Metanephros (tissue), 2 donors: ENCODE data around the gene CPD. TPM values are rescaled to one million over a fixed set of nuclear protein-coding genes. Genes with fewer than 3 reads are reported as not detected.

Experiments used
- small RNA-seq: library from RNA; depleted of rRNA; stranded (forward); fragments of <200 nt; gene quantifications from one replicate; pipeline ENCODE3, GENCODE V24; 2014; ENCODE audit warnings: low replicate concordance
- total RNA-seq: library from RNA; depleted of rRNA; stranded (reverse); fragments of >200 nt; gene quantifications from one replicate; pipeline ENCODE4 v1.2.3, GENCODE V29; 2014

The CPD gene
- 83.0 TPM for total RNA-seq

GRCh38 chr17:30378825-30379302 lies at the start of gene CPD:
CPD (plus strand) TSS chr17:30378927; CDS start chr17:30378981, 54 bp downstream.

GRCh38 chr17:30333503-30334360 lies 45.0 kb upstream of the CPD start, which contains the start of gene TMIGD1:
TMIGD1 (minus strand) TSS chr17:30334057; CDS start chr17:30332133, 1,924 bp downstream.

GRCh38 chr17:30477083-30477773 lies 98.5 kb downstream of the CPD start, which contains the start of gene GOSR1:
GOSR1 (plus strand) TSS chr17:30477408; CDS start chr17:30477434, 26 bp downstream.

Small RNA genes lying within 50 kb of the gene (small RNA-seq; reads per million reads assigned to genes)
- gene RF00019 (not detected), gene RNU6-990P (not detected)

Other genes with a start within 250 kb of the CPD start
- gene SLC6A4, start 143.2 kb upstream of the CPD start, total RNA-seq = 0.58 TPM
- gene BLMH, start 87.0 kb upstream of the CPD start, total RNA-seq = 61.0 TPM
- gene TMIGD1, start 44.9 kb upstream of the CPD start, total RNA-seq = not detected
- gene GOSR1, start 98.5 kb downstream of the CPD start, total RNA-seq = 34.5 TPM